ENCODE data around the gene CD22. TPM values are rescaled to one million over a fixed set of nuclear protein-coding genes. Genes with fewer than 3 reads are reported as not detected.
"Not testable (repeated sequence)": the region's sequence is repeated elsewhere in the genome, so short reads cannot be mapped to it uniquely, and the experiment has no call there.

The CD22 gene
- total RNA-seq, 1 donor = not detected

DNA sequence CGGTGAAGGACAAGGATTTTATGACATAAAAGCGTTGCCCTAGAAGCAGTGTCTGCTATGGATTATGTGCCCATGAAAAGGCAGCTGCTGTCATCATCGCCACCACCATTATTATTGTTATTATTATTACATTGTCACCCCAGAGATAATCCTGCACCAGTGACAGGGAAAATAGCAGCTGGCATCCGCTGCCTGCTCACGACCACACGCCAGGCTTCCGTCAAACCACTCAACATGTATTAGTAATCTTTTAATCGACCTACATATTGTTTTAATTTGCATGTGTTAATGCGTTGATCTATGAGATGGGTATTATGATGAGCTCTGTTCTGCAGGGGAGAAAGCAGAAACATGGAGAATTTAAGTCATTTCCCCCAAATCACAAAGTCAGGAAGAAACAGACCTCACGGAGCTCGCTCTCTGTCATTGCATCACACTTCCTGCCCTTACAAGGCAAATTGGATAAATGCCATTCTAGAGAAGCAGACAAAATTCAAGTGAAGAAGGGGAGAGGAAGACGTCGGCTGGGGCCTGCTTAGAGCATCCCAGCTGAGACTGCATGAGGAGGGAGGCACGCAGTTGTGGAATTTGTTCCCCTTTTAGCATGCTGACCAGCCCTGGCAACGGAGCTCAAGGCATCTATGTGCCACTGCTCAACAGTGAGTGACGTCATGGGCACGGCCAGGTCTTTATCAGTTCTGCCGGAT, 29.0 kb downstream of the CD22 start, which contains the start of gene FFAR3:
Gene FFAR3 (plus strand): TSS at position 594 of the 707 bp plus-strand sequence. CDS start 431 bp downstream, outside the sequence.
- peak; percentile 37 for DNase-seq (ENCODE audit: low read depth)
- H3K4me3 ChIP-seq (ENCODE audit: low read depth, low read length) = no peak within 1 kb of the TSS

DNA sequence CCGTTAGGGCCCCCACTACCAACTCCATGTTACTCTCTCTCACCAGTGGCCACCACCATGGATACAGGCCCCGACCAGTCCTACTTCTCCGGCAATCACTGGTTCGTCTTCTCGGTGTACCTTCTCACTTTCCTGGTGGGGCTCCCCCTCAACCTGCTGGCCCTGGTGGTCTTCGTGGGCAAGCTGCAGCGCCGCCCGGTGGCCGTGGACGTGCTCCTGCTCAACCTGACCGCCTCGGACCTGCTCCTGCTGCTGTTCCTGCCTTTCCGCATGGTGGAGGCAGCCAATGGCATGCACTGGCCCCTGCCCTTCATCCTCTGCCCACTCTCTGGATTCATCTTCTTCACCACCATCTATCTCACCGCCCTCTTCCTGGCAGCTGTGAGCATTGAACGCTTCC, 29.8 kb downstream of the CD22 start:
- H3K4me3 ChIP-seq (ENCODE audit: low read depth, low read length); DNase-seq (ENCODE audit: low read depth): not testable (repeated sequence)

More for the DNA sequence above, 29.0 kb downstream of the CD22 start, which contains the start of gene FFAR3:
- TF ChIP-seq, protein P1, sequence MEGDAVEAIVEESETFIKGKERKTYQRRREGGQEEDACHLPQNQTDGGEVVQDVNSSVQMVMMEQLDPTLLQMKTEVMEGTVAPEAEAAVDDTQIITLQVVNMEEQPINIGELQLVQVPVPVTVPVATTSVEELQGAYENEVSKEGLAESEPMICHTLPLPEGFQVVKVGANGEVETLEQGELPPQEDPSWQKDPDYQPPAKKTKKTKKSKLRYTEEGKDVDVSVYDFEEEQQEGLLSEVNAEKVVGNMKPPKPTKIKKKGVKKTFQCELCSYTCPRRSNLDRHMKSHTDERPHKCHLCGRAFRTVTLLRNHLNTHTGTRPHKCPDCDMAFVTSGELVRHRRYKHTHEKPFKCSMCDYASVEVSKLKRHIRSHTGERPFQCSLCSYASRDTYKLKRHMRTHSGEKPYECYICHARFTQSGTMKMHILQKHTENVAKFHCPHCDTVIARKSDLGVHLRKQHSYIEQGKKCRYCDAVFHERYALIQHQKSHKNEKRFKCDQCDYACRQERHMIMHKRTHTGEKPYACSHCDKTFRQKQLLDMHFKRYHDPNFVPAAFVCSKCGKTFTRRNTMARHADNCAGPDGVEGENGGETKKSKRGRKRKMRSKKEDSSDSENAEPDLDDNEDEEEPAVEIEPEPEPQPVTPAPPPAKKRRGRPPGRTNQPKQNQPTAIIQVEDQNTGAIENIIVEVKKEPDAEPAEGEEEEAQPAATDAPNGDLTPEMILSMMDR (IDR thresholded peaks at IDR 0.05; ENCODE audit: insufficient read depth, low read length) = no peak

DNA sequence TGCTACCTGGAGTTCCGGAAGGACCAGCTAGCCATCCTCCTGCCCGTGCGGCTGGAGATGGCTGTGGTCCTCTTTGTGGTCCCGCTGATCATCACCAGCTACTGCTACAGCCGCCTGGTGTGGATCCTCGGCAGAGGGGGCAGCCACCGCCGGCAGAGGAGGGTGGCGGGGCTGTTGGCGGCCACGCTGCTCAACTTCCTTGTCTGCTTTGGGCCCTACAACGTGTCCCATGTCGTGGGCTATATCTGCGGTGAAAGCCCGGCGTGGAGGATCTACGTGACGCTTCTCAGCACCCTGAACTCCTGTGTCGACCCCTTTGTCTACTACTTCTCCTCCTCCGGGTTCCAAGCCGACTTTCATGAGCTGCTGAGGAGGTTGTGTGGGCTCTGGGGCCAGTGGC, 30.4 kb downstream of the CD22 start:
- DNase-seq (ENCODE audit: low read depth); H3K4me3 ChIP-seq (ENCODE audit: low read depth, low read length): not testable (repeated sequence)

DNA sequence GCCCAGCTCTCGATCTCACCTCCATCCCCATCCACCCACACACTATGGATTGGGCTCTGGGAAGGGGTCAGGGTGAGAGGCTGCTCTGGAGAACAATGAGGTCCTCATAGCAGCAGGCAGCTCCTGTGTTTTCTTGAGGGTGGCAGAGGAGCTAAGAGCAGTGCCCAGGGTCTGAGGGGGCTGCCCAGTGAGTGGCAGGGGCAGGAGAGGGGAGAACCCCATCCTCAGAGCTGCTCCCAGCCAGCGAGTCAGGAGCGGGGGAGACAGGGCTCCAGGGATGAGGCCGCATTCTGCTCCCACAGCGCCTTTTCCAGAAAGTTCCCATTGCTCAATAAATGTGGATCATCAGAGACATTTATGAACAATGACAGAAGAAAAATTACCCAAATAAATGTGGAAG, 31.1 kb downstream of the CD22 start:
- DNase-seq (ENCODE audit: low read depth); H3K4me3 ChIP-seq (ENCODE audit: low read depth, low read length): not testable (repeated sequence)

DNA sequence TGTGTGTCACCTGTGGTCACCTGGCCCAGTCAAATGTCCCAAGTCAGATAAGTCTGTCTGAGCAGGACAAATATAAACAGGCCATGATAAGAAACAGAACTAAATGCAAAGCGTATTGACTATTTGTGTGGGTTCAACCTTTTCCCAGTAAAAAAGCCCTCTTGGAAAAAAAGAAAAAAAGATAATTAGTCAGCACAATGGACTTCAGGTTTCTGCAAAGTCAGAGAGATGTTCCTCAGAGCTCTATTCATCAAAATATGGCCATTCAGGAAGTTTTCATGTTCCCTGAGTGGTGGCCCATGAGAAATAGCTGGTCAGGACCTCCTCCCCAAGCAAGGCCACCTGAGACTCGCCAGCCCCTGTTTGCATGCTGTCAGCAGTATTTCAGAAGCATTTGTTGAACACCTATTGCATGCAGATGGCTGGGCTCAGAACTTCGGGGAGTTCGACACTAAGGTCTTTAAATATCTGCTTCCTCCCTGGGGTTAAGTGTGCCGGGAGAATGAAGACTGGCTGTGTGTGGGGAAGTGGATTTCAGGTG, 32.0 kb downstream of the CD22 start:
- no peak for DNase-seq (ENCODE audit: low read depth)
- TF ChIP-seq, protein P1 (IDR thresholded peaks at IDR 0.05; ENCODE audit: insufficient read depth, low read length) = no peak
- no peak overlapping the region for H3K4me3 ChIP-seq (ENCODE audit: low read depth, low read length)

DNA sequence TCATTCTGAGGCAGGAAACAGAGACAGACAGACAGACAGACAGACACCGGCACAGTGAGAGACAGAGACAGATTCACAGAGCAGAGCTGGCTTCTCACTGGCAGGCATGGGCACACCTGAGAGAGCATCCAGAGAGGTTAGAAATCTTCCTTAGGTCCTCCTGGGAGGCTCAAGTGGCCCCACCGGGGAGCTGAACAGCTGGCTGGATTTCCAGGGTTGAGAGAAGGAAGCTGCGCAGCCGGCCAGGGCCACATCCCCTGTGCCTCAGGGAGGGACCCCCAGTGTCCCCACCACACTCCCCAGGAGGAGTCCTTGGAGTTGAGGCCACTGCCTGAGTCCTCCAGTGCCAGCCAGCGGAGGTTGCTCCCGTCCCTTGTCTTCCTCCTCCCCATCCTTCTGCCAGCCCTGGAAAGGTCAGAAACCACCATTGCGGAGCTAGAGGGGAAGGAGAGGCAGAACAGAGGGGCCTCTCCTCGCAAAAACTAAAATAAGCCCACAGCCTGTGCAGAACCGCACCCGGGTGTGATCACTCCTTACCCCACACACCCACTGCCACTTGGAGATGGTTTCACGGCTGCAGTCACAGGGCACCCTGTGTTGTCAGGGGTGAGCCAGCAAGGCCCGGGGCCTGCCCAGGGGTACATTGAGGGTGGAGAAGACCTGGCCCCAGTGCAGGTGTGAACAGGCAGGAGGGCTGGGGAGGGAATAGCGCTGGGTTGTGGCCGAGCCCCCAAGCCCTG, 33.4 kb downstream of the CD22 start:
- TF ChIP-seq, protein P1 (IDR thresholded peaks at IDR 0.05; ENCODE audit: insufficient read depth, low read length) = no peak
- no peak overlapping the region for H3K4me3 ChIP-seq (ENCODE audit: low read depth, low read length)
- DNase-seq (ENCODE audit: low read depth) = no peak

DNA sequence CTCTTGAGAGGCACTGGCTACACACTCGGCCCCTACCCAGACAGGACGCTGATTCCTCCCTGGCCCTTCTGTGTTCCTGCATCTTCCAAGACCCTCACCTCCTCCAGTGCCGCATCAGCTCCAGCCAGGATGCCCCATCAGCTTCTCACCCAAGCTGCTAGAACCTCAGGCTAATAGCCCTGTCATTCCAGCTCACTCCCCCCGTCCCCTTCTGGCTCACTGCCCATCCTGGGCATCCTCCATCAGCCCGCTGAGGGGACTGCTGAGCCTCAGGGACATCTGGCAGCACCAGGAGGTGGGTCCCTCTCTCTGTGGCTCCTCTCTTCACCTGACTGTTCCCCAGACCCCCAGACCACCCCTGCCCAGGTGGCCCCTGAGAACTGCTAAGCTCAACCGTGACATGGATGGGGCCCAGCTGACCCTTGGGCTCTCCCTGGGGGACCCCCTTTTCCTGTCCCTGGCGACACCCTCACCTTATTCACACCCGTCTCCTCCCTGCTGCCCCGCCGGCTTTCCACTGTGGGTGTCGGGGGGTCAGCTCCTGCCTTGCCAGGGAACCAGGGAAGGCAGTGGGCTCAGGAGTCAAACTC, 34.1 kb downstream of the CD22 start:
- no peak for DNase-seq (ENCODE audit: low read depth)
- H3K4me3 ChIP-seq (ENCODE audit: low read depth, low read length) = no peak overlapping the region
- TF ChIP-seq, protein P1 (IDR thresholded peaks at IDR 0.05; ENCODE audit: insufficient read depth, low read length) = no peak

DNA sequence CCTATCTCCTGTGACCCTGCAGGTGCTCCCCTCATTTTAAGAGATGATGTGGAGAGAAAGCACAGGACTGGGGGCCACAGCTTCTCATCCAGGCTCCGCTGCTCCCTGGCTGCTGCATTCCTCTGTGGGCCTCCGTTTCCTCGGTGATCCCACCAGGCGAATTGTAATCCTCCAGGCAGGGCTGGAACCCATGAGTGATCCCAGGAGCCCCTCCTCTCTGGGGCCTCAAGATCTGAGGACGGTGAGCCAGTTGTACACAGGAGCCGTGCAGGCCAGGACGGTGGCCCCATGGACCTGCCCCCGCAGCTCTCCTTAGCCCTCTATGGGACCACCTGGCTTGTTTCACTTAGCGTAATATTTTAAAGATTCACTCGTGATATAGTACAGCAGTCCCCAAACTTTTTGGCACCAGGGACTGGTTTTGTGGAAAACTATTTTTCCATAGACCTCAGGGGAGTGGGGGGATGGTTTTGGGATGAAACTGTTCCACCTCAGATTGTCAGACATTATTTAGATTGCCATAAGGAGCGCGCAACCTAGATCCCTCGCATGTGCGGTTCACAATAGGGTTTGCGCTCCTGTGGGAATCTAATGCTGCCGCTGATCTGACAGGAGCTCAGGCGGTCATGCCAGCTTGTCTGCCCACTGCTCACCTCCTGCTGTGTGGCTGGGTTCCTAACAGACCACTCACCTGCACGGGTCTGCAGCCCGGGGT, 34.9 kb downstream of the CD22 start:
- H3K4me3 ChIP-seq (ENCODE audit: low read depth, low read length) = no peak overlapping the region
- TF ChIP-seq, protein P1 (IDR thresholded peaks at IDR 0.05; ENCODE audit: insufficient read depth, low read length) = no peak
- DNase-seq (ENCODE audit: low read depth) = no peak
